SK-N-SH (cell line): ENCODE measurements around the gene ALDH3A2. TPM values are rescaled to one million over a fixed set of nuclear protein-coding genes. Genes with fewer than 3 reads are reported as not detected.

Source experiments
- CTCF ChIA-PET: fragments of 300-600, 350-600 bp; formaldehyde crosslinking; extraction: SDS; loops from one replicate; lab custom pipeline; 2021; lab: Yijun Ruan, JAX
- POLR2A ChIA-PET: fragments of 350-600 bp; sonication (Branson Sonifier 250); formaldehyde crosslinking; extraction: SDS; loops from one replicate; lab custom pipeline; 2020; ENCODE audit warnings: antibody characterized with exemption, inconsistent platforms; lab: Yijun Ruan, JAX
- DNase-seq: peaks from one replicate; pipeline ENCODE4 v3.0.0; 2012
- H2AFZ ChIP-seq: fragments of 200-600 bp; sonication (generic); 2 replicates; pipeline ENCODE4 v1.8.1; 2016; ENCODE audit warnings: antibody characterized with exemption, mild to moderate bottlenecking, low read depth
- H3F3A ChIP-seq: fragments of 200-600 bp; sonication (generic); replicated peaks from 2 replicates; pipeline ENCODE3; 2016; ENCODE audit warnings: antibody characterized with exemption, mild to moderate bottlenecking; ENCODE audit not compliant: insufficient read depth
- H3K27ac ChIP-seq, 2 experiments: fragments of 200-500 bp in 1 of 2; fragments of 200-600 bp in 1 of 2; sonication (Bioruptor generic) in 1 of 2; sonication (generic), shearing (Covaris generic) in 1 of 2; 2 replicates each; pipeline versions ENCODE4 v1.5.1 to v1.6.1; 2014 to 2016; ENCODE audit warnings: low read depth in 2 of 2, inconsistent platforms in 1 of 2, low read length in 1 of 2, mild to moderate bottlenecking in 1 of 2, mixed read lengths in 1 of 2
- H3K27me3 ChIP-seq: fragments of 200-600 bp; sonication (generic), shearing (Covaris generic); 2 replicates; pipeline ENCODE4 v1.6.1; 2016; ENCODE audit warnings: mixed run types; ENCODE audit not compliant: insufficient read depth
- H3K36me3 ChIP-seq, 2 experiments: fragments of 200-500 bp in 1 of 2; fragments of 200-600 bp in 1 of 2; sonication (Bioruptor generic) in 1 of 2; sonication (generic) in 1 of 2; replicated peaks in 1 of 2; 2 replicates each; pipeline versions ENCODE3 to v1.5.1; 2014 to 2016; ENCODE audit warnings: low read length in 1 of 2, mild to moderate bottlenecking in 1 of 2; ENCODE audit not compliant: insufficient read depth in 2 of 2, control insufficient read depth in 1 of 2
- H3K4me1 ChIP-seq, 2 experiments: fragments of 200-500 bp in 1 of 2; fragments of 200-600 bp in 1 of 2; sonication (Bioruptor generic) in 1 of 2; sonication (generic), shearing (Covaris generic) in 1 of 2; 2 replicates each; pipeline versions ENCODE4 v1.5.1 to v1.6.1; 2014 to 2016; ENCODE audit warnings: low read depth in 1 of 2, low read length in 1 of 2, mixed run types in 1 of 2; ENCODE audit not compliant: insufficient read depth in 2 of 2, control insufficient read depth in 1 of 2
- H3K4me2 ChIP-seq: fragments of 200-600 bp; sonication (generic), shearing (Covaris generic); 2 replicates; pipeline ENCODE4 v1.6.1; 2017; ENCODE audit warnings: mixed run types
- H3K4me3 ChIP-seq, 2 experiments: fragments of 200-500 bp in 1 of 2; fragments of 200-600 bp in 1 of 2; sonication (Bioruptor generic) in 1 of 2; sonication (generic), shearing (Covaris generic) in 1 of 2; 2 replicates each; pipeline versions ENCODE4 v1.5.1 to v1.8.1; 2014 to 2016; ENCODE audit warnings: low read depth in 2 of 2, inconsistent platforms in 1 of 2, low read length in 1 of 2, mild to moderate bottlenecking in 1 of 2, mixed read lengths in 1 of 2, moderate library complexity in 1 of 2
- H3K79me2 ChIP-seq: fragments of 200-600 bp; sonication (generic); 2 replicates; pipeline ENCODE4 v1.8.1; 2017; ENCODE audit warnings: mild to moderate bottlenecking; ENCODE audit not compliant: insufficient read depth
- H3K9ac ChIP-seq: fragments of 200-600 bp; sonication (generic); 2 replicates; pipeline ENCODE4 v1.6.1; 2017; ENCODE audit warnings: mixed run types
- H3K9me2 ChIP-seq: fragments of 200-600 bp; sonication (generic); 2 replicates; pipeline ENCODE4 v1.6.1; 2017; ENCODE audit warnings: mixed run types
- H3K9me3 ChIP-seq: fragments of 200-600 bp; sonication (generic); 2 replicates; pipeline ENCODE4 v1.6.1; 2017; ENCODE audit warnings: mixed run types, mild to moderate bottlenecking, moderate library complexity
- H4K20me1 ChIP-seq: fragments of 200-600 bp; sonication (generic); 2 replicates; pipeline ENCODE4 v1.6.1; 2017; ENCODE audit warnings: mild to moderate bottlenecking, mixed run types; ENCODE audit not compliant: insufficient read depth
- CTCF ChIP-seq: fragments of 200-600 bp; sonication (generic); IDR thresholded peaks from 2 replicates; pipeline ENCODE4 v1.6.1; 2017; ENCODE audit warnings: antibody characterized with exemption, mild to moderate bottlenecking, moderate library complexity
- ELF1 ChIP-seq: IDR thresholded peaks from 2 replicates; pipeline ENCODE4 v1.4.0; 2012
- FOXM1 ChIP-seq: IDR thresholded peaks from 2 replicates; pipeline ENCODE4 v1.4.0; 2012; ENCODE audit warnings: low read depth, mild to moderate bottlenecking
- GABPA ChIP-seq: IDR thresholded peaks from 2 replicates; pipeline ENCODE4 v1.4.0; 2012; ENCODE audit warnings: low read depth, mild to moderate bottlenecking
- JUND ChIP-seq: IDR thresholded peaks from 2 replicates; pipeline ENCODE4 v1.4.0; 2012
- MEF2A ChIP-seq: IDR thresholded peaks from 2 replicates; pipeline ENCODE4 v1.4.0; 2012; ENCODE audit warnings: low read depth, borderline replicate concordance
- MXI1 ChIP-seq: IDR thresholded peaks from 2 replicates; pipeline ENCODE4 v1.6.1; 2012; ENCODE audit warnings: mild to moderate bottlenecking, low read depth, low read length, improper control_type of control experiment
- NFIC ChIP-seq: IDR thresholded peaks from 2 replicates; pipeline ENCODE4 v1.4.0; 2012; ENCODE audit warnings: borderline replicate concordance
- NRF1 ChIP-seq: IDR thresholded peaks from 2 replicates; pipeline ENCODE4 v1.6.1; 2012; ENCODE audit warnings: low read depth, mild to moderate bottlenecking, low read length
- PBX3 ChIP-seq: IDR thresholded peaks from 2 replicates; pipeline ENCODE4; 2012
- POLR2AphosphoS5 ChIP-seq: IDR thresholded peaks from 2 replicates; pipeline ENCODE4 v1.6.1; 2012; ENCODE audit warnings: low read depth, low read length
- RAD21 ChIP-seq: IDR thresholded peaks from 2 replicates; pipeline ENCODE4 v1.6.1; 2012; ENCODE audit warnings: mild to moderate bottlenecking, low read length
- RCOR1 ChIP-seq: fragments of 150-350 bp; IDR thresholded peaks from 2 replicates; pipeline ENCODE4 v1.6.1; 2017; ENCODE audit warnings: antibody characterized with exemption, low read length
- RXRA ChIP-seq: IDR thresholded peaks from 2 replicates; pipeline ENCODE4 v1.4.0; 2012; ENCODE audit warnings: low read depth, mild to moderate bottlenecking, borderline replicate concordance
- SMC3 ChIP-seq: IDR thresholded peaks from 2 replicates; pipeline ENCODE4 v1.6.1; 2012; ENCODE audit warnings: low read depth, low read length, improper control_type of control experiment
- TCF12 ChIP-seq: IDR thresholded peaks from 2 replicates; pipeline ENCODE4 v1.4.0; 2012
- ZBTB33 ChIP-seq: IDR thresholded peaks from 2 replicates; pipeline ENCODE4 v1.4.0; 2012; ENCODE audit warnings: low read depth, borderline replicate concordance
- WGBS: methylation state at CpG from one replicate; pipeline ENCODE4 v1.1.6; 2017; ENCODE audit warnings: low lambda C conversion rate; 5-methylcytosine and 5-hydroxymethylcytosine counted together
- polyA plus RNA-seq, 3 experiments: library from polyadenylated mRNA; depleted of rRNA; stranded (reverse); fragments of >200 nt; gene quantifications; 2 replicates each; pipeline ENCODE4 v1.2.3, GENCODE V29; 2012

ALDH3A2 gene
- polyA plus RNA-seq, 1 of the 3 experiments (the other 2 are of a cell fraction): 16.6 TPM

- H3K9me2 ChIP-seq: no peaks in the 10 kb centered on the region
- CTCF ChIA-PET: interaction anchor here (0.6 kb wide), 1 partner anchor 23 kb away, joined by 3 read pairs; no protein-coding TSS in a partner anchor
- H3K27ac ChIP-seq: no peak overlapping the region
- no peak overlapping the region for H3K9ac ChIP-seq
- H3K4me2 ChIP-seq: no peak overlapping the region
- POLR2A ChIA-PET: no interaction called here
- no peaks in the 10 kb centered on the region for H4K20me1 ChIP-seq
- H3K4me3 ChIP-seq: no peak overlapping the region
- no peak overlapping the region for H2AFZ ChIP-seq
- no peaks in the 10 kb centered on the region for H3K79me2 ChIP-seq
- H3K9me3 ChIP-seq: peaks cover 10% of the 10 kb centered on the region
- no peak for DNase-seq
- H3F3A ChIP-seq: no peaks in the 10 kb centered on the region
- WGBS: 64% methylated on average over 3 of the region's 3 CpGs
- no peaks in the 10 kb centered on the region for H3K36me3 ChIP-seq
- H3K4me1 ChIP-seq: no peaks in the 10 kb centered on the region
- TF ChIP-seq JUND (no peak), RXRA (no peak), ELF1 (no peak), PBX3 (no peak), SMC3 (no peak)
- H3K27me3 ChIP-seq: no peaks in the 10 kb centered on the region
These were observed 30.5 kb upstream of the ALDH3A2 start for GRCh38 chr17:19618015-19618414.

GRCh38 chr17:19619705-19620325 is 28.7 kb upstream of the ALDH3A2 start:
- DNase-seq: no peak
- POLR2A ChIA-PET: no interaction called here
- CTCF ChIA-PET: no interaction called here
- Histone ChIP-seq H3K9me2 (no peaks in the 10 kb centered on the region), H3K27ac (no peak overlapping the region), H3K4me1 (no peaks in the 10 kb centered on the region), H3K79me2 (no peaks in the 10 kb centered on the region), H3K9me3 (peaks cover 10% of the 10 kb centered on the region), H3K4me3 (no peak overlapping the region)
- 79% methylated on average over 2 of the region's 2 CpGs for WGBS
- TF ChIP-seq MEF2A: no peak
- TF ChIP-seq RCOR1: no peak
- TF ChIP-seq ZBTB33: no peak
- no peak for TF ChIP-seq MXI1
- no peak for TF ChIP-seq POLR2AphosphoS5
- no peak for TF ChIP-seq GABPA
- TF ChIP-seq RAD21: no peak
- TF ChIP-seq TCF12: no peak
- TF ChIP-seq CTCF: no peak
- TF ChIP-seq NRF1: no peak
- no peak for TF ChIP-seq FOXM1
- TF ChIP-seq NFIC: no peak
- TF ChIP-seq, all 33 proteins: peak for 0
- Histone ChIP-seq H3K36me3 (no peaks in the 10 kb centered on the region), H4K20me1 (no peaks in the 10 kb centered on the region), H3F3A (no peaks in the 10 kb centered on the region), H3K27me3 (no peaks in the 10 kb centered on the region), H3K9ac (no peak overlapping the region), H2AFZ (no peak overlapping the region), H3K4me2 (no peak overlapping the region)
